Measurements from ENCODE around the gene CPSF7.
"Not testable (repeated sequence)": the region's sequence is repeated elsewhere in the genome, so short reads cannot be mapped to it uniquely, and the experiment has no call there.

Gene CPSF7

GRCh38 chr11:61439615-61440014 lies 9.8 kb upstream of the CPSF7 start:
- no peak for DNase-seq

- DNase-seq: no peak
Observed at GRCh38 chr11:61437496-61437895, 7.7 kb upstream of the CPSF7 start.

- not testable (repeated sequence) for DNase-seq
Observed at GRCh38 chr11:61430839-61431238, 1.1 kb upstream of the CPSF7 start.

- peak; percentile 54 to 80 (median 61) for DNase-seq
Observed at GRCh38 chr11:61429346-61429690, 457 bp downstream of the CPSF7 start.

GRCh38 chr11:61425367-61426131 lies 4.2 kb downstream of the CPSF7 start:
- no peak for DNase-seq

GRCh38 chr11:61422226-61422625 lies 7.5 kb downstream of the CPSF7 start:
- peak; percentile 54 to 59 (median 56) for DNase-seq

- DNase-seq: peak; percentile 40 to 54 (median 41)
Observed at GRCh38 chr11:61418136-61418535, 11.6 kb downstream of the CPSF7 start.

GRCh38 chr11:61417670-61418069 lies 12.1 kb downstream of the CPSF7 start:
- peak; percentile 53 to 76 (median 54) for DNase-seq

- no peak for DNase-seq
Observed at GRCh38 chr11:61416941-61417340, 12.8 kb downstream of the CPSF7 start.

GRCh38 chr11:61415381-61415780 lies 14.4 kb downstream of the CPSF7 start:
- no peak for DNase-seq

- no peak for DNase-seq
Observed at GRCh38 chr11:61414547-61414946, 15.2 kb downstream of the CPSF7 start.

GRCh38 chr11:61413496-61413895 lies 16.3 kb downstream of the CPSF7 start:
- DNase-seq: peak in 1 of 3 donors; percentile 14

GRCh38 chr11:61411589-61411988 lies 18.2 kb downstream of the CPSF7 start:
- no peak for DNase-seq

- DNase-seq: no peak
Observed at GRCh38 chr11:61406991-61407728, 22.6 kb downstream of the CPSF7 start.

GRCh38 chr11:61406067-61406466 lies 23.7 kb downstream of the CPSF7 start:
- DNase-seq: no peak

GRCh38 chr11:61404641-61405040 lies 25.1 kb downstream of the CPSF7 start:
- no peak for DNase-seq

- no peak for DNase-seq
Observed at GRCh38 chr11:61404103-61404502, 25.7 kb downstream of the CPSF7 start.

GRCh38 chr11:61403658-61404057 lies 26.1 kb downstream of the CPSF7 start:
- peak; percentile 67 to 78 (median 69) for DNase-seq

GRCh38 chr11:61401573-61401972 lies 28.2 kb downstream of the CPSF7 start:
- no peak for DNase-seq

GRCh38 chr11:61401173-61401572 lies 28.6 kb downstream of the CPSF7 start:
- DNase-seq: no peak

GRCh38 chr11:61392981-61393595 lies 36.7 kb downstream of the CPSF7 start:
- peak in 2 of 3 donors; percentile 10 to 19 for DNase-seq

GRCh38 chr11:61390161-61390560 lies 39.6 kb downstream of the CPSF7 start:
- DNase-seq: no peak

Data from suppressor macrophage treated with lipopolysaccharide for 1 hour (primary cell).